ENCODE data around the gene TMEM184A.

Gene TMEM184A

GRCh38 chr7:1532456-1533254 lies 23.4 kb downstream of the TMEM184A start:
- Histone ChIP-seq H3K4me2 (ENCODE audit: low read length) (no peak overlapping the region), H3K4me3 (ENCODE audit: low read length) (no peak overlapping the region), H2BK15ac (replicated peaks; ENCODE audit: low read depth) (no peak overlapping the region), H2BK5ac (ENCODE audit: low read length) (no peak overlapping the region), H3K27ac (ENCODE audit: low read depth, low read length) (no peak overlapping the region), H3K79me1 (ENCODE audit: low read length) (no peaks in the 10 kb centered on the region), H3K27me3 (ENCODE audit: insufficient read depth, low read length, poor library complexity) (no peaks in the 10 kb centered on the region), H3K36me3 (ENCODE audit: control insufficient read depth, insufficient read depth, low read length) (no peaks in the 10 kb centered on the region), H3K23ac (ENCODE audit: low read length) (no peak overlapping the region), H2BK120ac (ENCODE audit: low read depth, low read length) (no peak overlapping the region), H3K79me2 (ENCODE audit: control insufficient read depth, insufficient read depth, low read length) (peaks cover 9% of the 10 kb centered on the region), H3K9ac (ENCODE audit: low read length) (no peak overlapping the region), H4K8ac (ENCODE audit: low read depth, low read length) (no peak overlapping the region), H4K5ac (ENCODE audit: low read length) (no peak overlapping the region), H2AK5ac (ENCODE audit: low read length) (no peak overlapping the region), H3K18ac (ENCODE audit: low read length) (no peak overlapping the region), H3K56ac (ENCODE audit: low read length) (peak overlapping the region; percentile 46), H3K4me1 (ENCODE audit: control insufficient read depth, low read depth, low read length) (peaks cover 5% of the 10 kb centered on the region), H3K4ac (ENCODE audit: low read depth, low read length) (no peak overlapping the region)
- WGBS (ENCODE audit: extremely low coverage, insufficient coverage, low lambda C conversion rate), result no CpG with 5 or more reads among the region's 36 CpGs
- DNase-seq, result no peak

GRCh38 chr7:1531979-1532455 lies 24.0 kb downstream of the TMEM184A start:
- H3K4me3 ChIP-seq (ENCODE audit: low read length), result no peak overlapping the region
- no peaks in the 10 kb centered on the region for H3K36me3 ChIP-seq (ENCODE audit: control insufficient read depth, insufficient read depth, low read length)
- no peak overlapping the region for H4K8ac ChIP-seq (ENCODE audit: low read depth, low read length)
- H3K27me3 ChIP-seq (ENCODE audit: insufficient read depth, low read length, poor library complexity), result no peaks in the 10 kb centered on the region
- H2BK120ac ChIP-seq (ENCODE audit: low read depth, low read length), result no peak overlapping the region
- H3K56ac ChIP-seq (ENCODE audit: low read length), result no peak overlapping the region
- H3K9ac ChIP-seq (ENCODE audit: low read length), result no peak overlapping the region
- H3K23ac ChIP-seq (ENCODE audit: low read length), result no peak overlapping the region
- no peak overlapping the region for H2AK5ac ChIP-seq (ENCODE audit: low read length)
- no peak overlapping the region for H2BK15ac ChIP-seq (replicated peaks; ENCODE audit: low read depth)
- no peak for DNase-seq
- no CpG with 5 or more reads among the region's 10 CpGs for WGBS (ENCODE audit: extremely low coverage, insufficient coverage, low lambda C conversion rate)
- H3K4ac ChIP-seq (ENCODE audit: low read depth, low read length), result no peak overlapping the region
- H4K5ac ChIP-seq (ENCODE audit: low read length), result no peak overlapping the region
- H3K4me2 ChIP-seq (ENCODE audit: low read length), result no peak overlapping the region
- no peaks in the 10 kb centered on the region for H3K79me1 ChIP-seq (ENCODE audit: low read length)
- H3K79me2 ChIP-seq (ENCODE audit: control insufficient read depth, insufficient read depth, low read length), result peaks cover 7% of the 10 kb centered on the region
- no peak overlapping the region for H3K18ac ChIP-seq (ENCODE audit: low read length)
- no peak overlapping the region for H3K27ac ChIP-seq (ENCODE audit: low read depth, low read length)
- H3K4me1 ChIP-seq (ENCODE audit: control insufficient read depth, low read depth, low read length), result peaks cover 4% of the 10 kb centered on the region
- no peak overlapping the region for H2BK5ac ChIP-seq (ENCODE audit: low read length)

- Histone ChIP-seq H3K79me2 (ENCODE audit: control insufficient read depth, insufficient read depth, low read length) (peaks cover 7% of the 10 kb centered on the region), H4K5ac (ENCODE audit: low read length) (no peak overlapping the region), H2BK5ac (ENCODE audit: low read length) (no peak overlapping the region), H3K4ac (ENCODE audit: low read depth, low read length) (no peak overlapping the region), H3K79me1 (ENCODE audit: low read length) (no peaks in the 10 kb centered on the region), H3K27ac (ENCODE audit: low read depth, low read length) (no peak overlapping the region), H3K9ac (ENCODE audit: low read length) (peak overlapping the region; percentile 47), H2AK5ac (ENCODE audit: low read length) (no peak overlapping the region), H3K56ac (ENCODE audit: low read length) (peak overlapping the region; percentile 56), H3K23ac (ENCODE audit: low read length) (peak overlapping the region; percentile 29), H2BK120ac (ENCODE audit: low read depth, low read length) (no peak overlapping the region), H3K4me3 (ENCODE audit: low read length) (no peak overlapping the region), H3K18ac (ENCODE audit: low read length) (peak overlapping the region; percentile 64), H3K36me3 (ENCODE audit: control insufficient read depth, insufficient read depth, low read length) (no peaks in the 10 kb centered on the region), H2BK15ac (replicated peaks; ENCODE audit: low read depth) (no peak overlapping the region), H3K27me3 (ENCODE audit: insufficient read depth, low read length, poor library complexity) (no peaks in the 10 kb centered on the region), H3K4me1 (ENCODE audit: control insufficient read depth, low read depth, low read length) (peaks cover 2% of the 10 kb centered on the region), H3K4me2 (ENCODE audit: low read length) (peak overlapping the region; percentile 54), H4K8ac (ENCODE audit: low read depth, low read length) (no peak overlapping the region)
- DNase-seq, result no peak
- WGBS (ENCODE audit: extremely low coverage, insufficient coverage, low lambda C conversion rate), result no CpG with 5 or more reads among the region's 55 CpGs
These were observed 24.6 kb downstream of the TMEM184A start for GRCh38 chr7:1531263-1531978.

- no peak overlapping the region for H3K9ac ChIP-seq (ENCODE audit: low read length)
- H3K4ac ChIP-seq (ENCODE audit: low read depth, low read length), result no peak overlapping the region
- H3K56ac ChIP-seq (ENCODE audit: low read length), result peak overlapping the region; percentile 42
- H3K23ac ChIP-seq (ENCODE audit: low read length), result no peak overlapping the region
- peaks cover 7% of the 10 kb centered on the region for H3K79me2 ChIP-seq (ENCODE audit: control insufficient read depth, insufficient read depth, low read length)
- WGBS (ENCODE audit: extremely low coverage, insufficient coverage, low lambda C conversion rate), result no CpG with 5 or more reads among the region's 45 CpGs
- H2BK15ac ChIP-seq (replicated peaks; ENCODE audit: low read depth), result no peak overlapping the region
- peak overlapping the region; percentile 31 for H3K4me2 ChIP-seq (ENCODE audit: low read length)
- H3K79me1 ChIP-seq (ENCODE audit: low read length), result no peaks in the 10 kb centered on the region
- H2BK5ac ChIP-seq (ENCODE audit: low read length), result no peak overlapping the region
- no peak for DNase-seq
- no peak overlapping the region for H2BK120ac ChIP-seq (ENCODE audit: low read depth, low read length)
- H3K4me1 ChIP-seq (ENCODE audit: control insufficient read depth, low read depth, low read length), result peaks cover 2% of the 10 kb centered on the region
- peak overlapping the region; percentile 64 for H3K18ac ChIP-seq (ENCODE audit: low read length)
- no peak overlapping the region for H4K8ac ChIP-seq (ENCODE audit: low read depth, low read length)
- H2AK5ac ChIP-seq (ENCODE audit: low read length), result no peak overlapping the region
- H3K36me3 ChIP-seq (ENCODE audit: control insufficient read depth, insufficient read depth, low read length), result no peaks in the 10 kb centered on the region
- H3K27me3 ChIP-seq (ENCODE audit: insufficient read depth, low read length, poor library complexity), result no peaks in the 10 kb centered on the region
- H3K27ac ChIP-seq (ENCODE audit: low read depth, low read length), result no peak overlapping the region
- no peak overlapping the region for H4K5ac ChIP-seq (ENCODE audit: low read length)
- peak overlapping the region; percentile 26 for H3K4me3 ChIP-seq (ENCODE audit: low read length)
These were observed 25.1 kb downstream of the TMEM184A start for GRCh38 chr7:1530946-1531262.

- Histone ChIP-seq H3K4me1 (ENCODE audit: control insufficient read depth, low read depth, low read length) (peaks cover 2% of the 10 kb centered on the region), H3K18ac (ENCODE audit: low read length) (no peak overlapping the region), H3K27ac (ENCODE audit: low read depth, low read length) (no peak overlapping the region), H4K5ac (ENCODE audit: low read length) (no peak overlapping the region), H3K79me2 (ENCODE audit: control insufficient read depth, insufficient read depth, low read length) (peaks cover 7% of the 10 kb centered on the region), H3K56ac (ENCODE audit: low read length) (no peak overlapping the region), H3K9ac (ENCODE audit: low read length) (no peak overlapping the region), H3K27me3 (ENCODE audit: insufficient read depth, low read length, poor library complexity) (no peaks in the 10 kb centered on the region), H3K23ac (ENCODE audit: low read length) (no peak overlapping the region), H3K79me1 (ENCODE audit: low read length) (no peaks in the 10 kb centered on the region), H2BK120ac (ENCODE audit: low read depth, low read length) (no peak overlapping the region), H2AK5ac (ENCODE audit: low read length) (no peak overlapping the region), H3K4me2 (ENCODE audit: low read length) (no peak overlapping the region), H3K4me3 (ENCODE audit: low read length) (no peak overlapping the region), H2BK15ac (replicated peaks; ENCODE audit: low read depth) (no peak overlapping the region), H3K36me3 (ENCODE audit: control insufficient read depth, insufficient read depth, low read length) (no peaks in the 10 kb centered on the region), H2BK5ac (ENCODE audit: low read length) (no peak overlapping the region), H3K4ac (ENCODE audit: low read depth, low read length) (no peak overlapping the region), H4K8ac (ENCODE audit: low read depth, low read length) (no peak overlapping the region)
- no CpG with 5 or more reads among the region's 21 CpGs for WGBS (ENCODE audit: extremely low coverage, insufficient coverage, low lambda C conversion rate)
- DNase-seq, result no peak
These were observed 26.5 kb downstream of the TMEM184A start for GRCh38 chr7:1529383-1530116.
